ENCODE data around the gene PLCB4.
A peak's percentile ranks its signal among the peaks of the same experiment; 100 is the strongest.

PLCB4 gene

GRCh38 chr20:9260027-9260426, 191.1 kb downstream of the PLCB4 start:
- peaks cover 0 to 15% (median 0%) of the 10 kb centered on the region in 4 donors for H3K4me1 ChIP-seq
- no peaks in the 10 kb centered on the region for H3K36me3 ChIP-seq
- no peak for DNase-seq
- intact Hi-C loops (cut with DNase I; ENCODE audit: low total_unique reads): no loop called here
- no peak overlapping the region for H3K27ac ChIP-seq
- H3K9me3 ChIP-seq: no peaks in the 10 kb centered on the region
- no peak overlapping the region for H3K4me3 ChIP-seq
- H3K27me3 ChIP-seq: no peaks in the 10 kb centered on the region
- no peak for TF ChIP-seq CTCF (IDR thresholded peaks at IDR 0.05)

- no peaks in the 10 kb centered on the region for H3K36me3 ChIP-seq
- intact Hi-C loops (cut with DNase I; ENCODE audit: low total_unique reads): no loop called here
- H3K27ac ChIP-seq: no peak overlapping the region
- TF ChIP-seq CTCF (IDR thresholded peaks at IDR 0.05): no peak
- H3K27me3 ChIP-seq: no peaks in the 10 kb centered on the region
- peaks cover 0 to 15% (median 0%) of the 10 kb centered on the region in 4 donors for H3K4me1 ChIP-seq
- H3K4me3 ChIP-seq: no peak overlapping the region
- no peaks in the 10 kb centered on the region for H3K9me3 ChIP-seq
- no peak for DNase-seq
Observed at GRCh38 chr20:9261781-9262180, 192.9 kb downstream of the PLCB4 start.

GRCh38 chr20:9262653-9263194, 193.8 kb downstream of the PLCB4 start:
- intact Hi-C loops (cut with DNase I; ENCODE audit: low total_unique reads): no loop called here
- Histone ChIP-seq H3K9me3 (no peaks in the 10 kb centered on the region), H3K4me1 (peaks cover 0 to 15% (median 0%) of the 10 kb centered on the region in 4 donors), H3K36me3 (no peaks in the 10 kb centered on the region), H3K4me3 (peak overlapping the region in 1 of 2 donors; percentile 3), H3K27me3 (no peaks in the 10 kb centered on the region), H3K27ac (no peak overlapping the region)
- no peak for TF ChIP-seq CTCF (IDR thresholded peaks at IDR 0.05)
- no peak for DNase-seq

GRCh38 chr20:9269280-9269971, 200.5 kb downstream of the PLCB4 start:
- H3K9me3 ChIP-seq: no peaks in the 10 kb centered on the region
- TF ChIP-seq CTCF (IDR thresholded peaks at IDR 0.05): no peak
- DNase-seq: no peak
- peak overlapping the region in 1 of 2 donors; percentile 15 for H3K27ac ChIP-seq
- H3K4me1 ChIP-seq: peaks cover 0 to 20% (median 0%) of the 10 kb centered on the region in 4 donors
- no peak overlapping the region for H3K4me3 ChIP-seq
- intact Hi-C loops (cut with DNase I; ENCODE audit: low total_unique reads): no loop called here
- H3K36me3 ChIP-seq: no peaks in the 10 kb centered on the region
- H3K27me3 ChIP-seq: no peaks in the 10 kb centered on the region

- Histone ChIP-seq H3K9me3 (no peaks in the 10 kb centered on the region), H3K27me3 (no peaks in the 10 kb centered on the region), H3K27ac (no peak overlapping the region), H3K4me1 (peaks cover 0 to 20% (median 0%) of the 10 kb centered on the region in 4 donors), H3K36me3 (no peaks in the 10 kb centered on the region), H3K4me3 (no peak overlapping the region)
- intact Hi-C loops (cut with DNase I; ENCODE audit: low total_unique reads): loop anchor here (10.0 kb wide), 1 partner anchor 54 kb away; no protein-coding TSS in a partner anchor
- TF ChIP-seq CTCF (IDR thresholded peaks at IDR 0.05): no peak
- no peak for DNase-seq
Observed at GRCh38 chr20:9270831-9271230, 201.9 kb downstream of the PLCB4 start.
